GM12878 (cell line): ENCODE data around the gene TBC1D5. TPM values are rescaled to one million over a fixed set of nuclear protein-coding genes. Genes with fewer than 3 reads are reported as not detected.
A peak's percentile ranks its signal among the peaks of the same experiment; 100 is the strongest.

Experiments
- CEBPB ChIP-seq, 2 experiments: fragments of 150-350 bp in 1 of 2; IDR thresholded peaks; 2 replicates each; pipeline ENCODE4 v1.6.1; 2012 to 2014; ENCODE audit warnings: low read depth in 2 of 2, low read length in 2 of 2, borderline replicate concordance in 1 of 2, inconsistent platforms in 1 of 2
- CREB1 ChIP-seq: IDR thresholded peaks from 2 replicates; pipeline ENCODE4 v1.6.1; 2012; ENCODE audit warnings: low read depth, mild to moderate bottlenecking, inconsistent platforms
- EED ChIP-seq: sonication (generic); IDR thresholded peaks from 2 replicates; pipeline ENCODE4 v1.6.1; 2016; ENCODE audit warnings: antibody characterized with exemption, low read depth
- GABPA ChIP-seq: IDR thresholded peaks from 2 replicates; pipeline ENCODE4 v1.6.1; 2014; ENCODE audit warnings: antibody characterized with exemption, low read depth, mild to moderate bottlenecking, inconsistent platforms
- IRF5 ChIP-seq: fragments of 450-650 bp; IDR thresholded peaks from 2 replicates; pipeline ENCODE4 v1.6.1; 2017; ENCODE audit warnings: borderline replicate concordance
- JUND ChIP-seq: IDR thresholded peaks from 2 replicates; pipeline ENCODE4 v1.6.1; 2012; ENCODE audit warnings: low read depth, mild to moderate bottlenecking, low read length, improper control_type of control experiment, moderate library complexity
- MEF2B ChIP-seq: fragments of 450-650 bp; IDR thresholded peaks from 2 replicates; pipeline ENCODE4 v1.6.1; 2018; ENCODE audit warnings: mild to moderate bottlenecking, moderate library complexity; ENCODE audit not compliant: partially characterized antibody, poor library complexity, severe bottlenecking
- MTA2 ChIP-seq: fragments of 450-650 bp; IDR thresholded peaks from 2 replicates; pipeline ENCODE4 v1.6.1; 2016; ENCODE audit warnings: low read depth, mild to moderate bottlenecking, moderate library complexity
- MYC ChIP-seq: IDR thresholded peaks from 2 replicates; pipeline ENCODE4 v1.6.1; 2011; ENCODE audit warnings: mild to moderate bottlenecking, low read length, moderate library complexity, inconsistent platforms; ENCODE audit not compliant: insufficient read depth, insufficient replicate concordance, insufficient read length, severe bottlenecking
- NFXL1 ChIP-seq: fragments of 450-650 bp; IDR thresholded peaks from 2 replicates; pipeline ENCODE4 v1.6.1; 2017; ENCODE audit warnings: antibody characterized with exemption, mild to moderate bottlenecking, borderline replicate concordance
- POLR2AphosphoS5 ChIP-seq: IDR thresholded peaks from 2 replicates; pipeline ENCODE4 v1.6.1; 2011; ENCODE audit warnings: mild to moderate bottlenecking, low read length, inconsistent platforms
- RBBP5 ChIP-seq: fragments of 200-600 bp; sonication (generic); conservative IDR thresholded peaks from 2 replicates; pipeline ENCODE4 v1.6.1; 2016
- RCOR1 ChIP-seq: conservative IDR thresholded peaks from 2 replicates; pipeline ENCODE4 v1.6.1; 2012; ENCODE audit warnings: low read depth, low read length, improper control_type of control experiment
- SMAD1 ChIP-seq: fragments of 450-650 bp; IDR thresholded peaks from 2 replicates; pipeline ENCODE4 v1.6.1; 2018; ENCODE audit warnings: mild to moderate bottlenecking, low read depth; ENCODE audit not compliant: partially characterized antibody
- SMAD5 ChIP-seq: IDR thresholded peaks from 2 replicates; pipeline ENCODE4 v1.6.1; 2016; ENCODE audit warnings: antibody characterized with exemption, low read depth
- SMARCA5 ChIP-seq: fragments of 450-650 bp; IDR thresholded peaks from 2 replicates; pipeline ENCODE4 v1.6.1; 2017; ENCODE audit warnings: mild to moderate bottlenecking
- SREBF1 ChIP-seq: IDR thresholded peaks from 2 replicates; pipeline ENCODE4 v1.6.1; 2012; ENCODE audit warnings: mild to moderate bottlenecking, low read length
- STAT1 ChIP-seq: fragments of 450-650 bp; conservative IDR thresholded peaks from 2 replicates; pipeline ENCODE4 v1.6.1; 2014; ENCODE audit warnings: antibody characterized with exemption, mild to moderate bottlenecking
- TCF7 ChIP-seq: IDR thresholded peaks from 2 replicates; pipeline ENCODE4 v1.6.1; 2014; ENCODE audit warnings: antibody characterized with exemption, borderline replicate concordance
- ZNF217 ChIP-seq: fragments of 450-650 bp; IDR thresholded peaks from 2 replicates; pipeline ENCODE4 v1.6.1; 2017; ENCODE audit warnings: antibody characterized with exemption, mild to moderate bottlenecking
- ZNF592 ChIP-seq: fragments of 450-650 bp; IDR thresholded peaks from 2 replicates; pipeline ENCODE4 v1.6.1; 2017; ENCODE audit warnings: mild to moderate bottlenecking, moderate library complexity
- polyA plus RNA-seq, 11 experiments: library from polyadenylated mRNA; depleted of rRNA in 4 of 11; unstranded in 6 of 11; stranded (reverse) in 5 of 11; fragments of >200 nt; fragmentation: Nextera tagmentation in 4 of 11; fragmentation: Illumina TruSeq in 1 of 11; extraction: Ambion mirVana in 4 of 11; extraction: Trizol in 1 of 11; gene quantifications; 1 replicate in 1 of 11; 2 replicates in 10 of 11; pipeline versions ENCODE4 v1.2.1 to v1.2.3, GENCODE V29; 2011 to 2016; ENCODE audit warnings: inconsistent platforms in 2 of 11, missing spikeins in 2 of 11, low read depth in 1 of 11
- total RNA-seq, 4 experiments: library from RNA; depleted of rRNA in 3 of 4; stranded (reverse); fragments of >200 nt in 3 of 4; fragmentation: Illumina TruSeq in 1 of 4; extraction: Trizol in 1 of 4; gene quantifications; 2 replicates each; pipeline versions ENCODE4 v1.2.1 to v1.2.3, GENCODE V29; 2013 to 2021
- TF ChIP-seq, protein P1 (sequence below): fragments of 450-650 bp; conservative IDR thresholded peaks from 2 replicates; pipeline ENCODE4 v1.6.1; 2017; ENCODE audit warnings: mild to moderate bottlenecking, moderate library complexity

Gene TBC1D5
- total and polyA plus RNA-seq, 10 of the 15 experiments (the other 5 are each of a cell fraction or from before 2014, with no cell fraction given): 5.5 to 61.0 (median 43.8) TPM

DNA sequence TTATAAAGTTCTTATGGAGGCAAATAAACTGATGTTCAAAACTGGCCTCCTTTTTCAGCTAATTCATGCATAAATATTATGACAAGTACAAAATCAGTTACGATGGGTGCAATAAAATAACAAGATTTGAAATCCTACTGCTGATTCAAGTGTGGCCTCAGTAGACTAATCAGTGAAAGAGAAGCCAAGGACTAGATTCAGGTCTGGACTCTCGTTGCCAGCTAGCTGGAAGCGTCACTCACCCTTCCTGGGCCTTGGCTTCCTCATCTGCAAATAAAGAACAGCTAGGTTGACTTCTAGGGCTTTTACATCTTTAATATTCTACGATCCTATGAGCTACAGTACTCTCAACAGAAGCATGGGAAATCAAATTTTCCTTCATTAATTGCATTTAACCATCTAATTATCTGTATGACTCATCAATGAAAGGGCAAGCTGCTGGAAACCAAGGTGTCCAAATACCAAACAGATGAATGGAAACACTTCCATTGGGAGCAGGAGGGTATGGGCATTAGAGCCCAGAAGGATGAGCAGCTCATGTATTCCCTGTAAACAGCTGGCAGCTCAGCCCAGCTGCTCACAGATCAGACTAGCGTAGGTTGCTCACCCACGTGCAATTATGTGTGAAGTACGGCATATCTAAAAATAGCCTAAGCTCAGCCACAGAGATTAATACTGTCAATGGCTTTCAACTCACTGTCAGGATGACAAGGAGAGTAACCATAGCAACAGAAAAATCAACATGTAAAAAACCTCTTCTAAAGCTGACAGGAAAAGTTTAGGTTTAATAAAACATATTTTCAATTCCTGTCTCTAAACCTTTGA lies 562.8 kb downstream of the TBC1D5 start (continued):
- TF ChIP-seq MYC (no peak), MEF2B (peak; percentile 93), CEBPB (IDR thresholded peaks at IDR 0.05; ENCODE audit: borderline replicate concordance in 1 of 2, low read depth in 2 of 2, low read length in 2 of 2) (no peak), TCF7 (no peak), POLR2AphosphoS5 (no peak), RCOR1 (no peak), STAT1 (no peak), ZNF217 (peak; percentile 66; the same call in 1 of the 2 replicates), RBBP5 (no peak), CREB1 (peak; percentile 43; the same call in 1 of the 2 replicates), EED (peak; percentile 85), ZNF592 (no peak), JUND (no peak), SMARCA5 (no peak), SREBF1 (no peak), NFXL1 (no peak), SMAD5 (no peak), MTA2 (peak; percentile 93), IRF5 (no peak), SMAD1 (no peak), GABPA (no peak)
- TF ChIP-seq, protein P1, sequence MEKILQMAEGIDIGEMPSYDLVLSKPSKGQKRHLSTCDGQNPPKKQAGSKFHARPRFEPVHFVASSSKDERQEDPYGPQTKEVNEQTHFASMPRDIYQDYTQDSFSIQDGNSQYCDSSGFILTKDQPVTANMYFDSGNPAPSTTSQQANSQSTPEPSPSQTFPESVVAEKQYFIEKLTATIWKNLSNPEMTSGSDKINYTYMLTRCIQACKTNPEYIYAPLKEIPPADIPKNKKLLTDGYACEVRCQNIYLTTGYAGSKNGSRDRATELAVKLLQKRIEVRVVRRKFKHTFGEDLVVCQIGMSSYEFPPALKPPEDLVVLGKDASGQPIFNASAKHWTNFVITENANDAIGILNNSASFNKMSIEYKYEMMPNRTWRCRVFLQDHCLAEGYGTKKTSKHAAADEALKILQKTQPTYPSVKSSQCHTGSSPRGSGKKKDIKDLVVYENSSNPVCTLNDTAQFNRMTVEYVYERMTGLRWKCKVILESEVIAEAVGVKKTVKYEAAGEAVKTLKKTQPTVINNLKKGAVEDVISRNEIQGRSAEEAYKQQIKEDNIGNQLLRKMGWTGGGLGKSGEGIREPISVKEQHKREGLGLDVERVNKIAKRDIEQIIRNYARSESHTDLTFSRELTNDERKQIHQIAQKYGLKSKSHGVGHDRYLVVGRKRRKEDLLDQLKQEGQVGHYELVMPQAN: no peak; the same call in 1 of the 2 replicates
